Breast epithelium (tissue), 3 donors: ENCODE measurements around the gene ATG16L1.

ENCODE experiments used
- CTCF ChIP-seq, 3 donors: fragments of 450-650 bp; IDR thresholded peaks; one replicate each; pipeline ENCODE4 v1.5.1; 2016 to 2017; ENCODE audit warnings: antibody characterized with exemption in 3 of 3, mild to moderate bottlenecking in 3 of 3, moderate library complexity in 3 of 3
- POLR2A ChIP-seq: fragments of 450-650 bp; IDR thresholded peaks from one replicate; pipeline ENCODE4 v1.6.1; 2016; ENCODE audit warnings: antibody characterized with exemption, mild to moderate bottlenecking, moderate library complexity

GRCh38 chr2:233329489-233330135, 78.1 kb downstream of the ATG16L1 start:
- TF ChIP-seq POLR2A, result no peak
- TF ChIP-seq CTCF (IDR thresholded peaks at IDR 0.05), result no peak
